GM12891 (cell line): Measurements from ENCODE around the gene GPSM1.

Source experiments
- DNase-seq: peaks from one replicate; pipeline ENCODE4 v3.0.0; 2011; ENCODE audit warnings: low spot score; ENCODE audit not compliant: insufficient read length
- FAIRE-seq: peaks from 2 replicates; lab custom pipeline; 2011; peaks lifted over from hg19 to GRCh38; lab: Jason Lieb, UNC
- PAX5 ChIP-seq: IDR thresholded peaks from 2 replicates; pipeline ENCODE4 v1.6.1; 2011; ENCODE audit warnings: low read length, moderate library complexity, mild to moderate bottlenecking; ENCODE audit not compliant: insufficient read depth, severe bottlenecking
- POLR2A ChIP-seq: IDR thresholded peaks from 2 replicates; pipeline ENCODE4 v1.6.1; 2011; ENCODE audit warnings: low read depth, low read length, control low read depth
- POLR2AphosphoS5 ChIP-seq: IDR thresholded peaks from 2 replicates; pipeline ENCODE4 v1.6.1; 2011; ENCODE audit warnings: low read depth, low read length, control low read depth
- POU2F2 ChIP-seq: IDR thresholded peaks from 2 replicates; pipeline ENCODE4 v1.6.1; 2011; ENCODE audit warnings: low read depth, mild to moderate bottlenecking, control low read depth, low read length, moderate library complexity
- SPI1 ChIP-seq: IDR thresholded peaks from 2 replicates; pipeline ENCODE4 v1.6.1; 2011; ENCODE audit warnings: low read depth, low read length, control low read depth
- TAF1 ChIP-seq: IDR thresholded peaks from 2 replicates; pipeline ENCODE4 v1.6.1; 2011; ENCODE audit warnings: low read depth, low read length, control low read depth

GPSM1 gene

DNA sequence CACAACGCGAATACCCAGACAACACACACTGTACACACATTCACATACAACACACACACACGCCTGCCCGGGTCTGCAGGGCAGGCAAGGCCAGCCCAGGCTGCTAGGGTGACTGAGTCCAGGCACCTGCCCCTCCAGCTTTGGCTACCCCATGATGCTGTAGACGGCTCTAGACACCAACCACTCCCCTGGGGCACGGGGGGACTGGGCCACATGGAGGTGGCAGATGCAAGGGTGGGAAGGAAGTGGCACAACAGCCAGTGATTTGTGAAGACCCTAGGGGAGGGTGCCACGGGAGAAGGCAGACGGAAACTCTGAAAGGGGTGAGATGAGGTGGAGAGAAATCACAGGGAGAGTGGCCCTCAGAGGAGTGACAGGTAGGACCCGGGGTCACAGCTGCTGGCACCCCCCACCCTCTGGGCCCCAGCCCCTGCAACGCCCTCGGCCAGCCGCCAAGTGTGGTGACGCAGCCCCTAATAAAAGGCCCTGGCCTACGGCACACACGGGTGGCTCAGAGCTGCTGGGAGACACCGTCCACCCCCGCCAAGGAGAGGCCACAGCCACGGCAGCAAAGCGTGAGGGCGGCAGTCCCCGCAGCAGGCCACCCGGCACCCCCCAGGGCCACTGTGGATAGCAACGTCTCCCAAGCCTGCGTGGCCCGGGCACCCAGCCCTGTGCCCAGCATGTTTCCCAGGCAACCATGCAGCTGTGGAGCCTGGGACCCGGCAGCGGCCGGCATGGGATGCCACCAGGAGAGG, 16.9 kb upstream of the GPSM1 start:
- FAIRE-seq: no peak
- TF ChIP-seq POU2F2: no peak
- TF ChIP-seq PAX5: no peak
- no peak for TF ChIP-seq POLR2A
- no peak for DNase-seq

DNA sequence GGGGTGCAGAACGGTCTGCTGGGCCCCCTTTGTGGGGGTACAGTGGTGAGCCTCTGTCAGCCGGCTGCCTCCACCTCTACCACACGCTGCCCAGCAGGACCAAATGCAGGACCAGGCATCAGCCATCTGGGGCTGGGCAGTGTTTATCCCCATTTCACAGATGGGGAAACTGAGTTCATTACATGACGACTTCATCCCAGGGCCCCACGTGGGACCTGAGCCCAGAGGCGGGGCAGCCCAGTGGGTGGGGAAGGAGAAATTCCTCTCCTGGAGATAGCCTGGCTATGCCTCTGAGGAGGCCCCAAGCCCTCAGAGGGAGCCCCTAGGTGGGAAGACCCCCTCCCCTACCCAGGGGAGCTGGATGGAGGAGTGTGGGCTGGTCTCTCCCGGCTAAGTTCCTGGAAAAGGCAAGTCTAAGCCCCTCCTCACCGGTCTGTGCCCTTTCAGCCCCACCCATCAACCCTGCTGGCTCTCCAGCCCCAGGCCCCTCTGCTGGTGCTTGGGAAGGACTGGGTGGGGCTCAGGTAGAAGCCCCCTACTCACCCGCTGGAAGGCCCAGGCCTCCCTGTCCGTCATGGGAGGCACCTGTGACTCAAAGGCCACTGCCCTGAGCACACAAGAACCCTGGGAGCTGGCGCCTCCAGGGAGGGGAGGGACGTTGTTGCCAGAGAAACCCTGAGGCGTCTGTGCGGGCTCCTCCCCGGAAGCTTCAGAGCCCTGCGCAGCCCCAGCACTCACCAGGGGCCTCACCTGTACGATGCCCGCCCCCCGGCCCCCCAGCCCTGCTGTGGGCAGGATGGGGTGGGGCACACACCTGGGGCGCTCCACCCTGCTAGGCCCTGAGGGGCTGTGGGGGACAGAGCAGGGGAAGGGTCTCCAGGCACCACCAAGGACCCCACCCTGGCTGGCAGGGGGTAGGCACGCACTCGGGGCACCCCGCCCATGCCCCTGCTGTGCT, 16.0 kb upstream of the GPSM1 start:
- DNase-seq: peak; percentile 68
- TF ChIP-seq POU2F2: no peak
- TF ChIP-seq SPI1: no peak
- TF ChIP-seq POLR2A: no peak
- TF ChIP-seq TAF1: no peak
- no peak for TF ChIP-seq PAX5
- no peak for TF ChIP-seq POLR2AphosphoS5
- FAIRE-seq: no peak

DNA sequence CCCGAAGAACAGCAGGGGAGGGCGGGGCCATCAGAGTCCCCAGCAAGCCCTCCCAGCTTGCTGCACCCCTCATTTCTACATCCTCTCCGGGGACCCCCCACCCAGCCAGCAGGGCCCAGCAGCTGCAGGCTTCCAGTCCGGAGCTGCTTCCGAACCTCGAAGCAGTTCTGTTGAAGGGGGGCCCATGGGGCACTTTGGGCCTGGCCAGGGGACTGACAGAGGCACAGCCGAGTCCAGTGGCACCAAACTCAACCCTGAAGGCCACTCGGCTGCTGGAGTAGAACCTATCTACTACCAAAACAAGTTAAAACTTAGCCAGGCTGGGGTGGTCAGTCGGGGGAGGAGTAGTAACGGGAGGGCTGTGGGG, 15.3 kb upstream of the GPSM1 start:
- TF ChIP-seq SPI1 (no peak), PAX5 (no peak), POLR2AphosphoS5 (no peak), POU2F2 (no peak), TAF1 (no peak), POLR2A (no peak)
- DNase-seq (no peak), FAIRE-seq (no peak)

DNA sequence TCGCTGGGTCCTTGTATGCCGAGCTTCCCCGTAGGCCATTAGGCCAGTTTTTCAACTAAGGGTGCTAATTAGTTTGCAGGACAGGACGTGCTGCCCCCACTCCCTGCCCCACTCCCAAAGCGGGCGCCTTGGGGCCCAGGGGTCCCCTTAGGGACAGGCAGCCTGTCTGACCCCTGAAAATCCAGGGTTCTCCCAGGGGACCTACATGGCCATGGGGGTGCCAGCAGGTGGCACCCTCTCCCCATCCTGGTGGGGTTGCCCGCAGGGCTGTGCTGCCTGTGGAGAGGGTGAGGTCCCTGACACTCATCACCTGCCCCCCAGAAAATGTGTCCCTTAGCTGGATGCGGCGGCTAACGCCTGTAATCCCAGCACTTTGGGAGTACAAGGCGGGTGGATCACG, 14.9 kb upstream of the GPSM1 start:
- DNase-seq (no peak), FAIRE-seq (no peak)
- TF ChIP-seq PAX5 (no peak), POLR2AphosphoS5 (no peak), POLR2A (no peak), TAF1 (no peak), SPI1 (no peak), POU2F2 (no peak)

DNA sequence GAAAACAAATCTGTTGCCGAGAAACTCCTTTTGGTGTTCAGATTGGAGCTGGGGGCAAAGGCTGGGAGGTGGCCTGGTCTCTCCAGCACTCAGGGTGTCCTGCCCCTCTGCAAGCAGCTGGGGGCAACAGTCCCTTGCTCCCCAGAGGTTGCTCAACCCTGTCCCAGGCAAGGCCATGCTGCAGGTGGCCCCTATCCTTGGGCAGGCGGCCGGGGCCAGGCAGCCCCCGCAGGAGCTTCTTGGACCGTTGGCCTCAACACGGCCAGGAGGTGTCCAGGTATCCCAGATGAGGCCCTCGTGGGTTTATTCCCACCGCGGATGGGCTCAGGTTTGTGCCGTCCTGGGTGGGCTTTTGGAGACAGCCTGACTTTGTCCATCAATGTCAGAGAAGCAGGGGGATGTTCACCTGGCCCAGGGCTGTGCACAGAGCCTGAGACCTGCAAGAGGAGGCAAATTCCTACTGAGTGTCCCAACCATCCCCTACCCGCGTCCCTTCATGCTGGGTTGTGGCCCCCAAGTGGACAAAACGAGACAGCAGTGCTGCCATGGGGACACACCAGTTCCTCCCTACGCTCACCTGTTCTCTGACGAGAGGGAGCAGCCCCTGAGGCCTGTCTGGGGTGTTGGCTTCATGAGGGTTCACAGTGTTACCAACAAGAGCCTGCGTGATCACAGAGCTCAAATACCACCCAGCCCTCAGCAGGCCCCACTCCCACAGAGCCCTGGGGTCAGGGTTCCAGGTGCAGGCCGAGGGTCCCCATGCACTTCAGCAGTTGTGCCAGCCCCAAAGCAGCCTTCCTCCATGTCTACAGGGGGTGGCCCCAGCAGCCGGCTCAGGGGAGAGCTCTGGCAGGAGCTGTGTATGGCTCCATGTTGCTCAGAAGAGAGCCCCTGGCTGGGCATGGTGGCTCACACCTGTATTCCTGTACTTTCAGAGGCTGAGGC, 14.0 kb upstream of the GPSM1 start:
- TF ChIP-seq POLR2AphosphoS5 (no peak), PAX5 (no peak), SPI1 (no peak), POU2F2 (no peak), TAF1 (no peak), POLR2A (no peak)
- no peak for DNase-seq
- FAIRE-seq: no peak

DNA sequence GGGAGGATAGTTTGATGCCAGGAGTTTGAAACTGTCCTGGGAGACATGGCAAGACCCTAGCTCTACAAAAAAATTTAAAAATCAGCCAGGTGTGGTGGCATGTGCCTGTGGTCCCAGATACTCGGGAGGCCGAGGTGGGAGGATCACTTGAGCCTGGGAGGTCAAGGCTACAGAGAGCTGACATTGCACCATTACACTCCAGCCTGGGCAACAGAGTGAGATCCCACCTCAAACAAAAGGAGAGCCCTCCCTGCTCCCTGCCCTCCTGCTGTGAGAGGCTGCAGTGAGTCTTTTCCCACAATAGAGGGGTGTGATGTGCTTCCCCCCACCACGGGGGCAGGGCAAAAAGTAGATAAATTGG, 13.3 kb upstream of the GPSM1 start:
- DNase-seq: no peak
- no peak for FAIRE-seq
- no peak for TF ChIP-seq POU2F2
- TF ChIP-seq POLR2AphosphoS5: no peak
- no peak for TF ChIP-seq TAF1
- no peak for TF ChIP-seq POLR2A

DNA sequence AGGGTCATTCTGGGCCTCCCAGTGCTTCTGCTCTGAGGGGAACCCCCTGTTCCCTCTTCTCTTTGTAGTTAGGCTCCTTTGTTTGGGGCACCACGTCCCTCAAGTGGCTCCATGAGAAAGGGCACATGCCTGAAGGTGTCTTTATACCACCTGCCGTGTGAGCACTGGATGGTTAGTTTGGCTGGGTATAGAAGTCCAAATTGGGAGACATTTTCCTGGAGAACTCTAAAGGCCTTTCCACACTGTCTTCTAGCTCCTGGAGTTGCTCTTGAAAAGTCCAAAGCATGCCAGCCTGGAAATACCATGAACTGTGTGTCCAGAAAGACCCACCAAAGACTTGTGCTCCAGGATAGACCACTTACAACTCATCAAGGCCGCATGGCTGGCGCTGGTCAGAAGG, 12.4 kb upstream of the GPSM1 start:
- TF ChIP-seq SPI1 (no peak), TAF1 (no peak), PAX5 (no peak), POLR2AphosphoS5 (no peak), POU2F2 (no peak), POLR2A (no peak)
- DNase-seq (no peak), FAIRE-seq (no peak)

DNA sequence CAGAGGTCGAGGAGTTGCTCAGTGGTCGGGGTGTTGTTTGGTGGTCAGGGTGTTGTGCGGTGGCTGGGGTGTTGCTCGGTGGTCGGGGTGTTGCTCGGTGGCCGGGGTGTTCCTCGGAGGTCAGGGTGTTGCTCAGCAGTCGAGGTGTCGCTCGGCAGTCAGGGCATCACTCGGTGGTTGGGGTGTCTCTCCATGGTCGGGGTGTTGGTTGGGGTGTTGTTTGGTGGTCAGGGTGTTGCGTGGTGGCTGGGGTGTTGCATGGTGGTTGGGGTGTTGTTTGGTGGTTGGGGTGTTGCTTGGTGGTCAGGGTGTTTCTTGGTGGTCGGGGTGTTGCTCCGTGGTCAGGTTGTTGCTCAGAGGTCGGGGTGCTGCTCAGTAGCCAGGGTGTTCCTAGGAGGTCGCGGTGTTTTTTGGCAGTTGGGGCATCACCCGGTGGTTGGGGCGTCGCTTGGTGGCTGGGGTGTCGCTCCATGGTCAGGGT, 11.0 kb upstream of the GPSM1 start:
- TF ChIP-seq POLR2AphosphoS5 (no peak), POLR2A (no peak), PAX5 (no peak), SPI1 (no peak), POU2F2 (no peak), TAF1 (no peak)
- FAIRE-seq: no peak
- DNase-seq: no peak

DNA sequence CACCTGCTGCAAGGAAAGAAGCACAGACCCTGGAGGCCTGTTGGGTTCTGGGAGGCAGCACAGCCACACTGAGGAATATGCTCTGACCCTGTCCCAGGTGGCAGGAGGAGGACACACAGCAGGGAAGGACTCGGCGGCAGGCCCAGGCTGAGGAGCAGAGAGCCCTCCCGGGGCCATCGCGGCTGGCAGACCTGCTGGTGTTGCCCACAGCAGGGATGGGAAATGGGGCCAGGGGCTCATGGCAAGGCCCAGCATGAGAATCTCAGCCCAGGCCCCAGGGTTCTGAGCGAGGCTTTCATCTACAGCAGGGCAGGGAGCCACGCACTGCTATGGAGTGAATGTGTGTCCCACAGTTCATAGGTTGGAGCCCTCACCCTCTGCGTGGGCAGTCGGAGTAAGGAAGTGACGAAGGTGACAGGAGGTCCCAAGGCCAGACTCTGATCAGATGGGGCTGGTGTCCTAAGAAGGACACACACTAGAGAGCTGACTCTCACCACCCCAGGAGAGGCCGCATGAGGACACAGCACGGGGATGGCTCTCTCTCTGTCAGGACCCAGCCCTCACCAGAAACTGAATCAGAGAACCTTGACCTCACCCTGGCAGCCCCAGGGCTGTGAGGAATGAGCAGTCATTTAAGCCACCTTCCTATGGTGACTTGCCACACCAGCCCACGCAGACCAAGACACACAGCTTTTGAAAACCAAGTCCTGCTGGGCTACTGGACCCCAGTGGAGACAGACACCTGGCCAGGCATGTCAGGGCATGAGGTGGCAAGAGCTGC, 10.3 kb upstream of the GPSM1 start:
- DNase-seq: no peak
- no peak for FAIRE-seq
- TF ChIP-seq POLR2A: no peak

DNA sequence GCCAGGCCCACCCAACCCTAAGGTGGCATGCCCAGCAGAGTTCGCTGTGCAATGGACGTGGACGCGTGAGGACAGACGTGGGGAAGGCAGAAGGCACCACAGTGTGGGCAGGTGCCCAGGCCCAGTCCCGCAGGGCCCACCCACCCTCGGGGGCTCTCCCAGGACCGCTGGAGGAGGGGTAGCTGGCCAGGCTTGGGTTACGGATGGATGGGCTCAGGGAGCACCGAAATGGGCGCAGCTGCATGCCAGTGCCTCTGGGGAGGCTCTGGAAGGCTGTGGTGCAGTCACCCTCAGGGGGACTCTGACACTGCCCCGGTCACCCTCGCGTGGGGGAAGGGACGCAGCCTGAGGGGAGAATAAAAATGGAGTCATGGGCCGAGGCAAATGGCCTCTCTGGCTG, 9.6 kb upstream of the GPSM1 start:
- TF ChIP-seq POLR2A (no peak), POLR2AphosphoS5 (no peak), PAX5 (no peak), TAF1 (no peak), SPI1 (no peak), POU2F2 (no peak)
- DNase-seq (no peak), FAIRE-seq (no peak)
